ENCODE results near the gene NUP210L.
A peak's percentile ranks its signal among the peaks of the same experiment; 100 is the strongest.
"Not testable (repeated sequence)": the region's sequence is repeated elsewhere in the genome, so short reads cannot be mapped to it uniquely, and the experiment has no call there.

The NUP210L gene

GRCh38 chr1:154158307-154159125, 3.6 kb upstream of the NUP210L start:
- Histone ChIP-seq H3K27ac (peak overlapping the region; percentile 54), H3K9ac (ENCODE audit: insufficient read length) (no peak overlapping the region), H3K9me3 (ENCODE audit: low read depth, low read length) (no peaks in the 10 kb centered on the region), H3K36me3 (ENCODE audit: insufficient read depth, low read length) (peaks cover 77% of the 10 kb centered on the region), H3K4me3 (no peak overlapping the region)
- no peak for TF ChIP-seq FOXP2 (optimal IDR thresholded peaks at IDR 0.05; ENCODE audit: control extremely low read depth, extremely low read length, insufficient read depth)
- no peak for TF ChIP-seq EZH2 (IDR thresholded peaks at IDR 0.05)
- no peak for TF ChIP-seq POLR2AphosphoS5 (IDR thresholded peaks at IDR 0.05; ENCODE audit: borderline replicate concordance, low read depth, low read length)
- no peak for DNase-seq (ENCODE audit: low read depth, low spot score)

GRCh38 chr1:154157520-154158306, 2.8 kb upstream of the NUP210L start:
- Histone ChIP-seq H3K9me3 (ENCODE audit: low read depth, low read length) (no peaks in the 10 kb centered on the region), H3K27ac (peak overlapping the region; percentile 54), H3K9ac (ENCODE audit: insufficient read length) (no peak overlapping the region), H3K36me3 (ENCODE audit: insufficient read depth, low read length) (peaks cover 69% of the 10 kb centered on the region), H3K4me3 (no peak overlapping the region)
- DNase-seq (ENCODE audit: low read depth, low spot score), result no peak
- TF ChIP-seq EZH2 (IDR thresholded peaks at IDR 0.05) (no peak), FOXP2 (optimal IDR thresholded peaks at IDR 0.05; ENCODE audit: control extremely low read depth, extremely low read length, insufficient read depth) (no peak), POLR2AphosphoS5 (IDR thresholded peaks at IDR 0.05; ENCODE audit: borderline replicate concordance, low read depth, low read length) (no peak)

- H3K4me3 ChIP-seq, result no peak overlapping the region
- H3K27ac ChIP-seq, result peak overlapping the region; percentile 12; the same call in 1 of the 2 replicates
- no peaks in the 10 kb centered on the region for H3K9me3 ChIP-seq (ENCODE audit: low read depth, low read length)
- TF ChIP-seq POLR2AphosphoS5 (IDR thresholded peaks at IDR 0.05; ENCODE audit: borderline replicate concordance, low read depth, low read length), result no peak
- no peak for TF ChIP-seq EZH2 (IDR thresholded peaks at IDR 0.05)
- no peak for TF ChIP-seq FOXP2 (optimal IDR thresholded peaks at IDR 0.05; ENCODE audit: control extremely low read depth, extremely low read length, insufficient read depth)
- H3K9ac ChIP-seq (ENCODE audit: insufficient read length), result no peak overlapping the region
- DNase-seq (ENCODE audit: low read depth, low spot score), result no peak
- H3K36me3 ChIP-seq (ENCODE audit: insufficient read depth, low read length), result peaks cover 44% of the 10 kb centered on the region
Observed at GRCh38 chr1:154155251-154155650, 378 bp upstream of the NUP210L start.

GRCh38 chr1:154154053-154154452, 820 bp downstream of the NUP210L start:
- no peak overlapping the region for H3K27ac ChIP-seq

GRCh38 chr1:154151311-154151710, 3.6 kb downstream of the NUP210L start:
- DNase-seq (ENCODE audit: low read depth, low spot score), result no peak
- Histone ChIP-seq H3K36me3 (ENCODE audit: insufficient read depth, low read length) (peaks cover 14% of the 10 kb centered on the region; the same call in 1 of the 2 replicates), H3K9me3 (ENCODE audit: low read depth, low read length) (no peaks in the 10 kb centered on the region), H3K9ac (ENCODE audit: insufficient read length) (no peak overlapping the region), H3K27ac (no peak overlapping the region), H3K4me3 (no peak overlapping the region)
- TF ChIP-seq POLR2AphosphoS5 (IDR thresholded peaks at IDR 0.05; ENCODE audit: borderline replicate concordance, low read depth, low read length) (no peak), FOXP2 (optimal IDR thresholded peaks at IDR 0.05; ENCODE audit: control extremely low read depth, extremely low read length, insufficient read depth) (no peak), EZH2 (IDR thresholded peaks at IDR 0.05) (no peak)

More at GRCh38 chr1:154154053-154154452, 820 bp downstream of the NUP210L start:
- no peak overlapping the region for H3K4me3 ChIP-seq
- no peaks in the 10 kb centered on the region for H3K9me3 ChIP-seq (ENCODE audit: low read depth, low read length)
- peaks cover 32% of the 10 kb centered on the region for H3K36me3 ChIP-seq (ENCODE audit: insufficient read depth, low read length)
- H3K9ac ChIP-seq (ENCODE audit: insufficient read length), result no peak overlapping the region
- no peak for DNase-seq (ENCODE audit: low read depth, low spot score)
- TF ChIP-seq FOXP2 (optimal IDR thresholded peaks at IDR 0.05; ENCODE audit: control extremely low read depth, extremely low read length, insufficient read depth), result no peak
- no peak for TF ChIP-seq EZH2 (IDR thresholded peaks at IDR 0.05)
- TF ChIP-seq POLR2AphosphoS5 (IDR thresholded peaks at IDR 0.05; ENCODE audit: borderline replicate concordance, low read depth, low read length), result no peak

GRCh38 chr1:154148807-154149206, 6.1 kb downstream of the NUP210L start:
- Histone ChIP-seq H3K9me3 (ENCODE audit: low read depth, low read length) (no peaks in the 10 kb centered on the region), H3K4me3 (no peak overlapping the region), H3K27ac (no peak overlapping the region), H3K36me3 (ENCODE audit: insufficient read depth, low read length) (no peaks in the 10 kb centered on the region), H3K9ac (ENCODE audit: insufficient read length) (no peak overlapping the region)
- no peak for DNase-seq (ENCODE audit: low read depth, low spot score)
- TF ChIP-seq FOXP2 (optimal IDR thresholded peaks at IDR 0.05; ENCODE audit: control extremely low read depth, extremely low read length, insufficient read depth) (no peak), EZH2 (IDR thresholded peaks at IDR 0.05) (no peak), POLR2AphosphoS5 (IDR thresholded peaks at IDR 0.05; ENCODE audit: borderline replicate concordance, low read depth, low read length) (no peak)

GRCh38 chr1:154147505-154147904, 7.4 kb downstream of the NUP210L start:
- H3K9ac ChIP-seq (ENCODE audit: insufficient read length); H3K4me3 ChIP-seq; H3K27ac ChIP-seq; H3K36me3 ChIP-seq (ENCODE audit: insufficient read depth, low read length); H3K9me3 ChIP-seq (ENCODE audit: low read depth, low read length); DNase-seq (ENCODE audit: low read depth, low spot score): not testable (repeated sequence)

- no peak for DNase-seq (ENCODE audit: low read depth, low spot score)
- no peak overlapping the region for H3K4me3 ChIP-seq
Observed at GRCh38 chr1:154145986-154146385, 8.9 kb downstream of the NUP210L start.

More at GRCh38 chr1:154145986-154146385, 8.9 kb downstream of the NUP210L start:
- TF ChIP-seq EZH2 (IDR thresholded peaks at IDR 0.05) (no peak), POLR2AphosphoS5 (IDR thresholded peaks at IDR 0.05; ENCODE audit: borderline replicate concordance, low read depth, low read length) (no peak), FOXP2 (optimal IDR thresholded peaks at IDR 0.05; ENCODE audit: control extremely low read depth, extremely low read length, insufficient read depth) (no peak)
- H3K9ac ChIP-seq (ENCODE audit: insufficient read length), result no peak overlapping the region
- H3K9me3 ChIP-seq (ENCODE audit: low read depth, low read length), result no peaks in the 10 kb centered on the region
- no peak overlapping the region for H3K27ac ChIP-seq
- no peaks in the 10 kb centered on the region for H3K36me3 ChIP-seq (ENCODE audit: insufficient read depth, low read length)

Data from SK-N-MC (cell line).